ENCODE data around the gene DUSP5. TPM values are rescaled to one million over a fixed set of nuclear protein-coding genes. Genes with fewer than 3 reads are reported as not detected.

The DUSP5 gene
- total and polyA plus RNA-seq, 2 of the 8 experiments (the other 6 are each of a cell fraction or from before 2014, with no cell fraction given): 13.6 to 30.3 TPM

DNA sequence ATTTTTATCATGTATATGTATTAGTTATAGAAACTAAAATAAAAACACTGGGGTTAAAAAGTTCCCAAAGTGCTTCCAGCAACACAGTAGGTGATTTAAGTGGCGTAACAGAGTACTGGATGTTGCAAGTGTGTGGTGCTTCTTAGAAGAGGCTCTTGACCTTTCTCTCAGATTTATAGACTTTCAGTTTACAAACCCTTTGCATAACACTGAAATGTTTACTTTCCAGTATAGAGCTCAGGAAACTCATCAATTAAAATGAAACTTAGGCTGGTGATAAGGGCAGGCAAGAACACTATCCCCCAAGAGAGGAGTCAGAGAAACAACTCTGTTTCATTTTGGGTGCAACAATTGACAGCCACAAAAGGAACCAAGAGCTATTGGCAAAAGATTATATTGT, 42.3 kb downstream of the DUSP5 start:
- TF ChIP-seq EGR1 (IDR thresholded peaks at IDR 0.05; ENCODE audit: borderline replicate concordance, low read depth, low read length) (no peak), SAP30 (IDR thresholded peaks at IDR 0.05; ENCODE audit: insufficient read depth, insufficient replicate concordance, low read length) (no peak), PHF8 (conservative IDR thresholded peaks at IDR 0.05; ENCODE audit: low read depth, low read length) (no peak), POLR2A (IDR thresholded peaks at IDR 0.05; ENCODE audit: control extremely low read depth in 1 of 2, low read depth in 2 of 2, low read length in 2 of 2) (no peak), EP300 (IDR thresholded peaks at IDR 0.05; ENCODE audit: borderline replicate concordance in 1 of 2, low read depth in 2 of 2, low read length in 2 of 2) (no peak), TEAD4 (IDR thresholded peaks at IDR 0.05; ENCODE audit: low read depth, low read length) (no peak), TAF7 (optimal IDR thresholded peaks at IDR 0.05; ENCODE audit: borderline replicate concordance, low read depth, low read length) (no peak), GTF2F1 (IDR thresholded peaks at IDR 0.05; ENCODE audit: borderline replicate concordance, low read depth, low read length) (no peak)
- TF ChIP-seq, protein P1, sequence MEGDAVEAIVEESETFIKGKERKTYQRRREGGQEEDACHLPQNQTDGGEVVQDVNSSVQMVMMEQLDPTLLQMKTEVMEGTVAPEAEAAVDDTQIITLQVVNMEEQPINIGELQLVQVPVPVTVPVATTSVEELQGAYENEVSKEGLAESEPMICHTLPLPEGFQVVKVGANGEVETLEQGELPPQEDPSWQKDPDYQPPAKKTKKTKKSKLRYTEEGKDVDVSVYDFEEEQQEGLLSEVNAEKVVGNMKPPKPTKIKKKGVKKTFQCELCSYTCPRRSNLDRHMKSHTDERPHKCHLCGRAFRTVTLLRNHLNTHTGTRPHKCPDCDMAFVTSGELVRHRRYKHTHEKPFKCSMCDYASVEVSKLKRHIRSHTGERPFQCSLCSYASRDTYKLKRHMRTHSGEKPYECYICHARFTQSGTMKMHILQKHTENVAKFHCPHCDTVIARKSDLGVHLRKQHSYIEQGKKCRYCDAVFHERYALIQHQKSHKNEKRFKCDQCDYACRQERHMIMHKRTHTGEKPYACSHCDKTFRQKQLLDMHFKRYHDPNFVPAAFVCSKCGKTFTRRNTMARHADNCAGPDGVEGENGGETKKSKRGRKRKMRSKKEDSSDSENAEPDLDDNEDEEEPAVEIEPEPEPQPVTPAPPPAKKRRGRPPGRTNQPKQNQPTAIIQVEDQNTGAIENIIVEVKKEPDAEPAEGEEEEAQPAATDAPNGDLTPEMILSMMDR (IDR thresholded peaks at IDR 0.05; ENCODE audit: control extremely low read depth in 1 of 3, insufficient read depth in 1 of 3, low read depth in 1 of 3, low read length in 3 of 3): no peak
- H3K23ac ChIP-seq (ENCODE audit: insufficient read length): no peak overlapping the region
- H2BK20ac ChIP-seq (ENCODE audit: low read length): no peak overlapping the region
- no peak overlapping the region for H2BK5ac ChIP-seq (ENCODE audit: low read depth, low read length)
- POLR2A ChIA-PET (ENCODE audit: partially characterized antibody): interaction anchor here (0.7 to 0.9 kb wide), 2 partner anchors 211 to 216 kb away, joined by 3 read pairs; no protein-coding TSS in a partner anchor
- no peak overlapping the region for H3K4ac ChIP-seq (replicated peaks; ENCODE audit: insufficient read length, low read depth, low read length)
- H4K91ac ChIP-seq (replicated peaks; ENCODE audit: insufficient read length, low read length): no peak overlapping the region
- no peak overlapping the region for H2BK12ac ChIP-seq (ENCODE audit: low read depth, low read length)
- no peak overlapping the region for H2AFZ ChIP-seq (ENCODE audit: low read length)
- no peak overlapping the region for H2AK5ac ChIP-seq (ENCODE audit: low read depth, low read length)
- H3K79me1 ChIP-seq (ENCODE audit: low read depth, low read length): no peaks in the 10 kb centered on the region
- no peaks in the 10 kb centered on the region for H3K79me2 ChIP-seq (ENCODE audit: control insufficient read depth in 1 of 2, insufficient read depth in 2 of 2, low read length in 2 of 2)
- H3K4me1 ChIP-seq (replicated peaks in 1 of 4; ENCODE audit: control insufficient read depth in 3 of 4, insufficient read depth in 4 of 4, low read length in 3 of 4): no peaks in the 10 kb centered on the region
- H3K56ac ChIP-seq (replicated peaks; ENCODE audit: insufficient read length, low read depth, low read length): no peak overlapping the region
- no peak overlapping the region for H3K14ac ChIP-seq (ENCODE audit: insufficient read length)
- no peak overlapping the region for H3K9ac ChIP-seq (replicated peaks in 1 of 4; ENCODE audit: extremely low read depth in 1 of 4, low read depth in 3 of 4, low read length in 3 of 4)
- H3K9me3 ChIP-seq (ENCODE audit: insufficient read depth in 2 of 2, low read depth in 1 of 2, low read length in 1 of 2): no peaks in the 10 kb centered on the region
- no peaks in the 10 kb centered on the region; the same call in 1 of the 2 replicates for H3K23me2 ChIP-seq (ENCODE audit: low read depth, low read length)
- WGBS, 2 experiments (ENCODE audit: extremely low coverage in 1 of 2, insufficient coverage in 1 of 2, insufficient read length in 1 of 2, insufficient replicate concordance in 2 of 2, low coverage in 1 of 2, low lambda C conversion rate in 2 of 2, missing lambda C conversion rate in 1 of 2): 90% methylated on average over 1 of the region's 1 CpG; no CpG with 5 or more reads in 1 of the 2 experiments
- H3K27me3 ChIP-seq (replicated peaks in 1 of 4; ENCODE audit: control insufficient read depth in 3 of 4, extremely low read depth in 1 of 4, insufficient read depth in 3 of 4, low read length in 3 of 4): no peaks in the 10 kb centered on the region
- no peak for DNase-seq (ENCODE audit: low read depth in 1 of 2, low spot score in 2 of 2)
- H4K8ac ChIP-seq (ENCODE audit: extremely low read depth, insufficient read depth, low read length): no peak overlapping the region
- no peak overlapping the region for H3K27ac ChIP-seq (ENCODE audit: low read depth, low read length)
- CTCF ChIA-PET (ENCODE audit: partially characterized antibody): interaction anchor here (0.8 to 2.7 kb wide), 8 partner anchors 9 to 234 kb away, joined by 3 to 13 read pairs (median 6); no protein-coding TSS in a partner anchor
- H2BK15ac ChIP-seq (ENCODE audit: low read length): no peak overlapping the region
- no peak overlapping the region for H3K18ac ChIP-seq (ENCODE audit: extremely low read depth, low read length)
- no peak overlapping the region for H4K5ac ChIP-seq (ENCODE audit: insufficient read length, low read depth, low read length)
- H3K4me2 ChIP-seq (ENCODE audit: insufficient read depth in 1 of 2, low read depth in 2 of 2, low read length in 2 of 2): no peak overlapping the region
- FAIRE-seq: no peak
- H2BK120ac ChIP-seq (replicated peaks; ENCODE audit: low read depth, low read length): no peak overlapping the region
- H3K4me3 ChIP-seq (ENCODE audit: extremely low read depth in 1 of 4, insufficient read depth in 2 of 4, low read depth in 3 of 4, low read length in 4 of 4): no peak overlapping the region
- H3K36me3 ChIP-seq (ENCODE audit: control insufficient read depth in 2 of 4, insufficient read depth in 4 of 4, low read length in 3 of 4): no peaks in the 10 kb centered on the region
- H4K20me1 ChIP-seq (replicated peaks in 1 of 2; ENCODE audit: control insufficient read depth in 1 of 2, insufficient read depth in 2 of 2, low read length in 2 of 2): no peaks in the 10 kb centered on the region
